Measurements from ENCODE around the gene ACOX1. TPM values are rescaled to one million over a fixed set of nuclear protein-coding genes. Genes with fewer than 3 reads are reported as not detected.

Gene ACOX1
- total RNA-seq, 1 donor from 2014 or later, result 36.1 TPM

- H3K27me3 Mint-ChIP-seq (ENCODE audit: unreplicated experiment), result peaks cover 12% of the 10 kb centered on the region
- H3K4me1 Mint-ChIP-seq (ENCODE audit: unreplicated experiment), result peaks cover 8% of the 10 kb centered on the region
- H3K36me3 Mint-ChIP-seq (ENCODE audit: low read depth, unreplicated experiment), result no peaks in the 10 kb centered on the region
- H3K4me3 Mint-ChIP-seq (ENCODE audit: unreplicated experiment), result no peak overlapping the region
- no peak for DNase-seq (ENCODE audit: low spot score)
- TF ChIP-seq CTCF (IDR thresholded peaks at IDR 0.05; ENCODE audit: unreplicated experiment), result no peak
- H3K27ac Mint-ChIP-seq (ENCODE audit: unreplicated experiment), result no peak overlapping the region
- H3K9me3 Mint-ChIP-seq (ENCODE audit: unreplicated experiment), result no peaks in the 10 kb centered on the region
These were observed 45.4 kb upstream of the ACOX1 start for GRCh38 chr17:76024353-76024752.

GRCh38 chr17:76023900-76024237 lies 44.9 kb upstream of the ACOX1 start:
- no peak for TF ChIP-seq CTCF (IDR thresholded peaks at IDR 0.05; ENCODE audit: unreplicated experiment)
- Mint-ChIP-seq H3K9me3 (ENCODE audit: unreplicated experiment) (no peaks in the 10 kb centered on the region), H3K4me1 (ENCODE audit: unreplicated experiment) (peaks cover 6% of the 10 kb centered on the region), H3K36me3 (ENCODE audit: low read depth, unreplicated experiment) (no peaks in the 10 kb centered on the region), H3K27ac (ENCODE audit: unreplicated experiment) (no peak overlapping the region), H3K27me3 (ENCODE audit: unreplicated experiment) (peaks cover 12% of the 10 kb centered on the region), H3K4me3 (ENCODE audit: unreplicated experiment) (no peak overlapping the region)
- no peak for DNase-seq (ENCODE audit: low spot score)

GRCh38 chr17:76022973-76023899 lies 44.3 kb upstream of the ACOX1 start:
- no peak for TF ChIP-seq CTCF (IDR thresholded peaks at IDR 0.05; ENCODE audit: unreplicated experiment)
- Mint-ChIP-seq H3K27me3 (ENCODE audit: unreplicated experiment) (peaks cover 12% of the 10 kb centered on the region), H3K4me3 (ENCODE audit: unreplicated experiment) (peak overlapping the region; percentile 31), H3K4me1 (ENCODE audit: unreplicated experiment) (peaks cover 6% of the 10 kb centered on the region), H3K9me3 (ENCODE audit: unreplicated experiment) (no peaks in the 10 kb centered on the region), H3K36me3 (ENCODE audit: low read depth, unreplicated experiment) (no peaks in the 10 kb centered on the region), H3K27ac (ENCODE audit: unreplicated experiment) (peak overlapping the region; percentile 18)
- no peak for DNase-seq (ENCODE audit: low spot score)

- no peaks in the 10 kb centered on the region for H3K9me3 Mint-ChIP-seq (ENCODE audit: unreplicated experiment)
- peaks cover 12% of the 10 kb centered on the region for H3K27me3 Mint-ChIP-seq (ENCODE audit: unreplicated experiment)
- no peak for TF ChIP-seq CTCF (IDR thresholded peaks at IDR 0.05; ENCODE audit: unreplicated experiment)
- H3K4me1 Mint-ChIP-seq (ENCODE audit: unreplicated experiment), result peaks cover 6% of the 10 kb centered on the region
- no peaks in the 10 kb centered on the region for H3K36me3 Mint-ChIP-seq (ENCODE audit: low read depth, unreplicated experiment)
- DNase-seq (ENCODE audit: low spot score), result no peak
- H3K4me3 Mint-ChIP-seq (ENCODE audit: unreplicated experiment), result no peak overlapping the region
- H3K27ac Mint-ChIP-seq (ENCODE audit: unreplicated experiment), result no peak overlapping the region
These were observed 43.3 kb upstream of the ACOX1 start for GRCh38 chr17:76022285-76022684.

- TF ChIP-seq CTCF (IDR thresholded peaks at IDR 0.05; ENCODE audit: unreplicated experiment), result no peak
- no peak overlapping the region for H3K4me3 Mint-ChIP-seq (ENCODE audit: unreplicated experiment)
- H3K27me3 Mint-ChIP-seq (ENCODE audit: unreplicated experiment), result peaks cover 9% of the 10 kb centered on the region
- DNase-seq (ENCODE audit: low spot score), result no peak
- peaks cover 6% of the 10 kb centered on the region for H3K4me1 Mint-ChIP-seq (ENCODE audit: unreplicated experiment)
- no peaks in the 10 kb centered on the region for H3K36me3 Mint-ChIP-seq (ENCODE audit: low read depth, unreplicated experiment)
- H3K27ac Mint-ChIP-seq (ENCODE audit: unreplicated experiment), result no peak overlapping the region
- H3K9me3 Mint-ChIP-seq (ENCODE audit: unreplicated experiment), result no peaks in the 10 kb centered on the region
These were observed 41.0 kb upstream of the ACOX1 start for GRCh38 chr17:76019833-76020467.

Data from endothelial cell (in vitro differentiated cells).